ENCODE measurements around the gene ALOXE3.

Gene ALOXE3

GRCh38 chr17:8153957-8154607 lies 35.8 kb upstream of the ALOXE3 start:
- peak; percentile 69 for DNase-seq (ENCODE audit: low spot score)

GRCh38 chr17:8153525-8153956 lies 35.2 kb upstream of the ALOXE3 start:
- no peak for DNase-seq (ENCODE audit: low spot score)

GRCh38 chr17:8153031-8153451 lies 34.7 kb upstream of the ALOXE3 start:
- DNase-seq (ENCODE audit: low spot score), result no peak

- peak; percentile 90 for DNase-seq (ENCODE audit: low spot score)
Measured at GRCh38 chr17:8152112-8152775, 33.9 kb upstream of the ALOXE3 start, which contains the start of gene PER1. PER1 (minus strand) TSS chr17:8152404; CDS start chr17:8150706, 1,698 bp downstream.

GRCh38 chr17:8151641-8152111 lies 33.4 kb upstream of the ALOXE3 start:
- peak; percentile 33 for DNase-seq (ENCODE audit: low spot score)

- DNase-seq (ENCODE audit: low spot score), result peak; percentile 85
Measured at GRCh38 chr17:8151120-8151640, 32.9 kb upstream of the ALOXE3 start.

GRCh38 chr17:8150194-8151119 lies 32.1 kb upstream of the ALOXE3 start:
- no peak for DNase-seq (ENCODE audit: low spot score)

GRCh38 chr17:8149419-8150193 lies 31.3 kb upstream of the ALOXE3 start:
- no peak for DNase-seq (ENCODE audit: low spot score)

GRCh38 chr17:8148560-8148959 lies 30.2 kb upstream of the ALOXE3 start:
- DNase-seq (ENCODE audit: low spot score), result no peak

- no peak for DNase-seq (ENCODE audit: low spot score)
Measured at GRCh38 chr17:8147805-8148404, 29.6 kb upstream of the ALOXE3 start.

GRCh38 chr17:8147141-8147804 lies 29.0 kb upstream of the ALOXE3 start:
- DNase-seq (ENCODE audit: low spot score), result no peak

GRCh38 chr17:8146381-8147140 lies 28.2 kb upstream of the ALOXE3 start:
- no peak for DNase-seq (ENCODE audit: low spot score)

- no peak for DNase-seq (ENCODE audit: low spot score)
Measured at GRCh38 chr17:8145811-8146210, 27.5 kb upstream of the ALOXE3 start.

- no peak for DNase-seq (ENCODE audit: low spot score)
Measured at GRCh38 chr17:8144401-8145231, 26.3 kb upstream of the ALOXE3 start.

GRCh38 chr17:8143581-8144400 lies 25.5 kb upstream of the ALOXE3 start:
- no peak for DNase-seq (ENCODE audit: low spot score)

GRCh38 chr17:8142887-8143580 lies 24.7 kb upstream of the ALOXE3 start:
- DNase-seq (ENCODE audit: low spot score), result no peak
